HCEC 1CT (cell line): Measurements from ENCODE around the gene S100A12.

Experiments used
- DNase-seq: peaks from one replicate; pipeline ENCODE4 v3.0.0-alpha.2; 2017

The S100A12 gene

DNA sequence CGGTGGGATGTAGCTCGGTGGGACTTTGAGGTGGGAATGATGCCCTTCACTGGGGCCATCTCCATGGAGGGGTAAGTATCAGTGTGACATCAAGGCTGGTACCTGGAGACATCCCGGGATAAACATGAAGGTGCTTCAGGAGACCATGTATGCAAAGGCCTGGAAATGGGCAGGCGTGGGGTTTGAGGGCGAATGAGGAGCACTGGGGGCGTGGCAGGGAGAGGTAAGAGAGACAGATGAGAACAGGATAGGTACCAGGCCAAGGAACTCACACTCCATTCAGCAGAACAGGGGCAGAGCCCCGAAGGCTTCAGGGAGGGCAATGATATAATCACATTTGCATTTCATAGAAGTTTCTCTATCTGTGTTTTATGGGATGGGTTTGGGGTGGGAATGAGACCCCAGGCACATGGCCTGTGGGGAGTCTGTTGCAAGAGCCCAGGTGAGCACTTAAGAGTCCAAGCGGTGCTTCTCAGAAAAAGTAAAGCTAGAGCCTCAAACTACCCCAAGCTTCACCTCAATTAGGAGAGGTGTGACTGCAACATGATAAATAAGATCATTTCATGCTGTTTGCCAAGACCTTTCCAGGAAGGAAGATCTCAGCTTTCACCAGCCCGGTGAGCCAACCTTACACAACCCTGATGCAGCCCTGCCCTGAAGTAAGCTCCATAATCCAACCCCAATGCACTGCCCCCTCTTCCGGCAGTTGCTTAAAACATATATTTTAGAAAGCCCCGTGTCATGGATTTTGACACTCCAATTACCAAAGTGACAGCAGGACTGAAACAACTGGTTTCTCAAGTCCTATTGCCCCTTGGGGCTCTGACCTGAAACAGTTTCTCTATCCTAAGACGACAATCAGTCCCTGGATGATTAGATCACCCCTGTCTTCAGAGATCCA is 10.4 kb downstream of the S100A12 start:
- DNase-seq = no peak

DNA sequence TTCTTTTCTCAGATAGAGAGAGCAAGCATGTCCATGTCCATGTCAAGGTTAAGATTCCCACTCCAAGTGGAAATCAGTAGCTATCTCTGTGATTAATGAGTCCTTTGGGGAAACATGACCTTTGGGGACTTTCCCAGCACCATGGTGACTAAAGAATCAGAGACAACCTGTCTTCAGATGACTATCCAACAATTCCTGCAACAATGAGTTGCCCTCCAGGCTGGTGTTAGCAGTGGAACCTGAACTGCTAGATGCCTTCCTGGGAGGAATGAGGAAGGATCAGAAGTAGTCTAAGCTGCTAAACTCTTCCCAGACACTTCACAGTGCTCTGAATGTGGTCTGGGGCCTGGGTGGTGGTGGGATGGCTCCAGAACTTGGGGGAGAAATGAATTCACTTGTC is 11.3 kb downstream of the S100A12 start:
- no peak for DNase-seq

DNA sequence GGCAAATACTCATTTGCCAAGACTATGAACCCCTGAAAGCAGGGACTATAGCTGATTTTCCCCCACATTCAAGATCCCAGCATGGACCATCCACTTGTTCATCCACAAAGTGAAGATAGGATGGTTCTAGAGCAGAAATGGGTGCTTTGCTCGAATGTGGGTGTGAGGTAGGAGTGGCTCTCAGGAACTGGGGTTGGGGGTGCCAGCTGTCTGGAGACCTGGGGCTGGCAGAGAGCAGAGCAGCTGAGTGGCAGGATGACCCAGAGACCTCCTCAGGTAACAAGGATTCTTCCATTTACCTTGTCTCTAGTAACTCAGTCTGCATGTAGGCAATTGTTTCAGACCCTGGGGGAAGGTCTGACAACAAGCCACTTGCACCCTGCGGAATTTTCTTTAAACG is 11.8 kb downstream of the S100A12 start:
- no peak for DNase-seq

DNA sequence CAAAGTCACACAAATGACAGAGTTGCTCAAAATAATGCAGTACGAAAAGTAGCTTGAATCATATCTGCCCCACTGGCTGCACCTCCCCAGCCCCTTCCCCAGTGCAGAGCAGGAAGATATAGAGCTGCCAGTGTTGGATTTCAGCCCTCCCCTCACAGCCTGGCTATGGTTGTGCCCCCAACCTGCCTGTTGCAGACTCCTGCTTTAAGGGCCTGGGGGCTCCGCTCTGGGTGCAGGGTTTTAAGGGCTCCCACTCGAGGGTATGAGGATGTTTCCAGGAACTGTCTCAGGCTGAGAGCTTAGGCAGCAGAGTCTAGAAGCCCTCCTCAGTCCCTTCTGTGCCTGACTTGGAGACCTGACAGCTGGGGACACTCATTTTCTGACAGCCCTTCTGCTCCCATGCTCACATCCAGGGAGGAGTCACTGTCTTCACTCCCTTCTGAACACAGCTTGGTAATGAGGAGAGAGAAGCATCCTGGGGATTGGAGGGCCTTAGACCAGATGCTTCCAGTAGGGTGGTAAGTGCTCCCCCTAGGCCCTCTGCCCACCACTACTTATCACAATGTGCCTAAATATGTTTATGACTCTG is 13.1 kb downstream of the S100A12 start:
- no peak for DNase-seq

DNA sequence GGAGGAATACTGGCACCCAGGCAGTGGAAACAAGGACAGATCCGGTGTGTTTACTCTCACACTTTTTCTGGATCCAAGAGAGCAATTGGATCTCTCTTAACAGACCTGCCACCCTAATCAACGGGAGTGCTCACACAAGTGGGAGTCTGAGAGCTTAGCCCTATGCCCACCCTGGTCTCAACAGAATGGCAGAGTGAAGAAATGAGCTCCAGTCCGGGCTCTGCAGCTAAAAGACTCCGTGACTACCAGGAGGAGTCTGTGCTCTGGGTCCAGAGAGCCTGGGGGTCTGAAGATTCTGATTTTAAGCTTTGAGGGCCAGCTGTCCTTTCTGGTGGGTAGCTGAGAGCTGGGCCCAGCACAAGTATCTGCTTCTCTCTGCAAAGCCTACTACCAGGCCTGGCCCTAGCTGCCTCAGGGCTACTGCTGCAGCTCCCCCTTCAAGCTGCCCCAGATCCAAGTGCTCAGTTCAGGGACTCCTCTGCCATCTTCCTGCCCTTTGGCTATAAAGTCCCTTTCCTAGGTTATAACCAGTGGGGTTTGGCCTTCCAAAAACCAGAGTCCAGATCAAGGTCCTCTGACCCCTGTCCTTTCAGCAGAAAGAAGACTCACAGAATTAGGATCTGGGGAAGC is 13.8 kb downstream of the S100A12 start:
- no peak for DNase-seq

DNA sequence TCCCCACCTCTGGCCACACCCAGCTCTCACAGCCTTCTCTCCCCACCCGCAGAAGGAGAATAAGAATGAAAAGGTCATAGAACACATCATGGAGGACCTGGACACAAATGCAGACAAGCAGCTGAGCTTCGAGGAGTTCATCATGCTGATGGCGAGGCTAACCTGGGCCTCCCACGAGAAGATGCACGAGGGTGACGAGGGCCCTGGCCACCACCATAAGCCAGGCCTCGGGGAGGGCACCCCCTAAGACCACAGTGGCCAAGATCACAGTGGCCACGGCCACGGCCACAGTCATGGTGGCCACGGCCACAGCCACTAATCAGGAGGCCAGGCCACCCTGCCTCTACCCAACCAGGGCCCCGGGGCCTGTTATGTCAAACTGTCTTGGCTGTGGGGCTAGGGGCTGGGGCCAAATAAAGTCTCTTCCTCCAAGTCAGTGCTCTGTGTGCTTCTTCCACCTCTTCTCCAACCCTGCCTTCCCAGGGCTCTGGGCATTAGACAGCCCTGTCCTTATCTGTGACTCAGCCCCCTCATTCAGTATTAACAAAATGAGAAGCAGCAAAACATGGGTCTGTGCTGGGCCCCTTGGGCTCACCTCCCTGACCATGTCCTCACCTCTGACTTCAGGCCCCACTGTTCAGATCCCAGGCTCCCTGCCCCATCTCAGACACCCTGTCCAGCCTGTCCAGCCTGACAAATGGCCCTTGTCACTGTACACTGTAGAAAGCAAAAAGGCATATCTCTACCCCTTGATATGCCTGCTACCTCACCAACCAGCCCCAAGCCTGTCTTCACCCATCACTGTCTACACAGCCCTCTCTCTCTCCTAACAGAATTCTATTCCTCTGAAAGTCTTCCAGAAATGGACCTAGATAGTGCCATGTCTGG is 14.6 kb downstream of the S100A12 start:
- no peak for DNase-seq

DNA sequence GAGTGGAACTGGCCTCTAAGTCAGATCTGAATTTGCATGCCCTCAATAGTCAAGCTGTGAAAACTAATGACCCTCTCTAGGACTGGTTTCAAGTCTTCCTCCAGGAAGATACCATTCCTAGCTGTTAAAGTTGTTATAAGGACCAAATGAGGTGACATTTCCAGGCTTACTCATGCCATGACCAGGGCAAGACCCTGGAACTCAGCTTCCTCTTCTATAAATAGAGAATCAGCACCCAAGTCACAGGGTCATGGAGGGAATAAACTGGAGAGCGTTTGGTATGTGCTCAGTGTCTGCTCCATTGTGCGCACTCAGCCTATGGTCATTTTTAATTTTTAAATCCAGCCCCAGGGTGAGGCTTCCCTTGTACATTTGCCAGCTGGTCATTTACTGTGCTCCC is 15.2 kb downstream of the S100A12 start:
- DNase-seq = no peak

DNA sequence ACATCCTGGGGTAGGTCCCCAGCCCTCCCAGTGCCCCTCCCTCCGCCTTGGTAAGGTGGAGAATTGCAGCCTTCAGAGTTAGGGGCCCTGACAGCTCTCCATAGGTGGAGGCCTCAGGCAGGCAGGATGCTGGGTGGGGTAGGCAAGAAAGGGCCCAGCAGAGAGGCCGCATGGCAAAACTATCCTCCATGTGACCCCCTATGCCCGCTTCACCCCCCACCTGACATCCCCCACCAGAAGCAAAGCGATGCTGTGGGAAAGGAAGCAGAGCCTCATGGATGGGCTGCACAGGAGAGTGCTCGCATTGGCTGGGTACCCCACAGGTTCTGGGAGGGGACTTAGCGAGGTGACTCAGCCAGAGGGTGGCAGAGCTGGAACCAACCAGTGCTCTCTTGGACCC is 16.2 kb downstream of the S100A12 start:
- no peak for DNase-seq

DNA sequence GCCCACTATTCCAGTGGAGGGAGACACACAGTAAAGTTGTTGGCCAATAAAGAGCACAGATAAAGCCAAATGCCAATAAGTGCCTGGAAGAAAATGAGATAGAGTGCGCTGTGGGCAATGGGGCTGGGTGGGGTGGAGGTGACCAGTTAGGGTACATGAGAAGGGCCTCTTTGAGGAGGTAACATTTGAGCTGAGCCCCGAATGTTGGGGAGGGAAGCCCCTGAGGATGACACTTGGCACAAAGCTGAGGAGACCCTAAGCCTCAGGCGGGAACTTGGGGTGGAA is 16.8 kb downstream of the S100A12 start:
- no peak for DNase-seq

DNA sequence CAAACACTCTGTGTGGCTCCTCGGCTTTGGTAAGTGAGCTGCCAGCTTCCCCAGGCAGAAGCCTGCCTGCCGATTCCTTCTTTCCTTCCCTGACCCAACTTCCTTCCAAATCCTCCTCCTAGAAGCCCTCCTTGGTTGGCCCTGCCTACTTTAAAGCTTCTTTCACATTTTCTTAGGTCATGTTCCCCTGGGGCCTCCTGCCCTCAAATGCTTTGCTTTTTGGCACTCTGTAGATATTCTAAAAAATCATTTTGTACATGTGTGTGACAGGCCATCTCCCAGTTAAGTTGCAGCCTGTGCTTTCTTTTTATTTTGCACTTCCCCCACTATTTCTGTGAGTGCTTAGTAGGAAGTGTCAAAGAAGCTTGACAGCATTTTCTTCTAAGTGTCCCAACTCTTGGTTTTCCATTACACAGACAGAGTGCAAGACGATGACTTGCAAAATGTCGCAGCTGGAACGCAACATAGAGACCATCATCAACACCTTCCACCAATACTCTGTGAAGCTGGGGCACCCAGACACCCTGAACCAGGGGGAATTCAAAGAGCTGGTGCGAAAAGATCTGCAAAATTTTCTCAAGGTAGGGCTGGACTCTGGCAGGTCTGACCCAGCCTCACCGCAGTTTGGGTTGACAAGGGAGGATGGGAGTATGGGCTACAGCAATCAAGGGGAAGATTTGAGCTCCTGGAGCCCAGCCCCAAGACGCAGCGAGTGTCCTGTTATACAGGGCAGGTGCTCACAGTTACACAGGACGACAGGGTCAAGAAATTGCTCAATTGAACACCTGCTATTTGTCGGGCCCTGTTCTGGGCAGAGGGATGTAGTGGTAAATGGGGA is 17.3 kb downstream of the S100A12 start, which contains the start of gene S100A9:
Gene S100A9 (plus strand): TSS at position 2 of the 838 bp plus-strand sequence. CDS start 430 bp downstream, at position 432.
- no peak for DNase-seq

DNA sequence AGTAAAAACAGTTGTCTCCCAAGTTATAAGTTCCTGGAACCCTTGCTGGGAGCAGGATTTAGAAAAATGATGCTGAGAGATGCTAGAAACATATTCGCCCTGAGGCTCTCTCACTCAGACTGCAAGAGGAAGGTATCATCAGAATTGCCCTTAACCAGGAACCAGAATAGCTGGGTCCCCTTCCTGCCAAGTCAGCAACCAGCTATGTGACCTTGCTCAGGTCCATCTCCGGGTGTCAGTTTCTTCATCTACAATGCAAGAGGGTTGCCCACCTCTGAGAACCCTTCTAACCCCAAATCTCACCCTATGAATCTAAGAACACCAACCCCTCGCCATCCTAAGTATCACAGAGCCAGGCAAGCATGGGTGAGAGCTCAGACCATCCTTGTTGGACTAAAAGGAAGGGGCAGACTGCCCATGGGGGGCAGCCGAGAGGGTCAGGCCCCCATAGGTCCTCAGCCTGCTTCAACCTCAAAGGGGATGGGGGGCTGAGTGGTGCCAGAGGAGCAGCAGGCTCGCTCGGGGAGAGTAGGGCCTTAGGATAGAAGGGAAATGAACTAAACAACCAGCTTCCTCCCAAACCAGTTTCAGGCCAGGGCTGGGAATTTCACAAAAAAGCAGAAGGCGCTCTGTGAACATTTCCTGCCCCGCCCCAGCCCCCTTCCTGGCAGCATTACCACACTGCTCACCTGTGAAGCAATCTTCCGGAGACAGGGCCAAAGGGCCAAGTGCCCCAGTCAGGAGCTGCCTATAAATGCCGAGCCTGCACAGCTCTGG is 18.2 kb downstream of the S100A12 start:
- no peak for DNase-seq

DNA sequence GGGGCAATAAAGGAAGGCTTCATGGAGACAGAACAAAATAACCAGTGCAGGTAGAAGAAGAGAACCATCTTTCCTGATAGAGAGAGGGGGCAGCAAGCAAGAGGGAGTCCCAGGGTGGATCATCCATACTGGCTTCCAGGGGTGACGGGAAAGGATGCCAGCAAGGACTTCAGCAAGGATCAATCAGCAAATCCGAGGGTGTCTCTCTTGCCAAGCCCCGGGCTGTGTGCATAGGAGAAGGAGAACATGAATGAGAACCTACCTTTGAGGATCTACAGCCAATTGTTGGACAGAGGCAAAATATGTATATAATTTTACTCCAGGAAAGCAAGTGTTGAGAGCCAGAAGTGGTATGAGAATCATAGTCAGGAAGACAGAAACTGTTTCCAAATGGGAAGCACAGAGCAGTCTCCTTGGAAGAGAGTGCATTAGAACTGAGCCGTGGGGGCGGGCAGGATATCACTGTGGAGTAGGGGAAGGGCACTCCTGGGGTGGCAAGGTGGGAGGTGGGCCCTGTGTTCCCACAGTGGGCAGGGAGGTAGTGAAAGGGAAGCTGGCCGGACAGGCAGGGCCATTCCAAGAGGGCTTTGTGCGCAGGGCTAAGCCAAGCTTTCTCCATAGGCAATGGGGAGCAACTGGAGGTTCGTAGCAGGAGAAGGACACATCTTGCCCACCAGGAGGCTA is 18.9 kb downstream of the S100A12 start:
- no peak for DNase-seq

DNA sequence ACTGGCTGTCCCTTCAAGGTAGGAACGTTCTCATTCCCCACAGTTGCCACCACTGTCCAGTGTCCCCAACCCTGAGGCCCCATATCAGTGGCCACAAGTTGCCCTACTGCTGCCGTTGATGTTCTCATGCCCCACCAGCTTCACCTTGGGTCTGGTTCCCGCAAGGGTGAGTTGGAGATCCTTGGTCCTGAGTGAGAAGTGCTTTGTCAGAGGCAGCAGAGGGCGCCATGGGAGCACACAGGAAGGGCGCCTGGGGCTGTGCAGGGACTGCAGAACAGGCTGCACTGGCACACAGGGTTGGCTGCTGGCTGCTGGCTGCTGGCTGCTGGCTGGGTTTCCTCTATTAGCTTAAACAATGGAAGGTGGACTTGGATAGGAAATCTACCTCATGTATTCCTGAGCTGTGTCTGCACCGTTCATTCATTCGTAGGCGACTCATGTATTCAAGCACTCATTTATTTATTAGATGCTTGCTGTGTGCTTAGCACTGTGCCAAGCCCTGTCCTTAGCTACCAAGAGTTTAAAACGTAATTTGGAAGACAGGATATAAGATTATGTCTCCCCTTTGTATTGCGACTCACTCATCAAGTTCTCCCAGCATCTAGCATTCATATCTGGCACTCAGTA is 19.9 kb downstream of the S100A12 start:
- DNase-seq = peak; percentile 62

DNA sequence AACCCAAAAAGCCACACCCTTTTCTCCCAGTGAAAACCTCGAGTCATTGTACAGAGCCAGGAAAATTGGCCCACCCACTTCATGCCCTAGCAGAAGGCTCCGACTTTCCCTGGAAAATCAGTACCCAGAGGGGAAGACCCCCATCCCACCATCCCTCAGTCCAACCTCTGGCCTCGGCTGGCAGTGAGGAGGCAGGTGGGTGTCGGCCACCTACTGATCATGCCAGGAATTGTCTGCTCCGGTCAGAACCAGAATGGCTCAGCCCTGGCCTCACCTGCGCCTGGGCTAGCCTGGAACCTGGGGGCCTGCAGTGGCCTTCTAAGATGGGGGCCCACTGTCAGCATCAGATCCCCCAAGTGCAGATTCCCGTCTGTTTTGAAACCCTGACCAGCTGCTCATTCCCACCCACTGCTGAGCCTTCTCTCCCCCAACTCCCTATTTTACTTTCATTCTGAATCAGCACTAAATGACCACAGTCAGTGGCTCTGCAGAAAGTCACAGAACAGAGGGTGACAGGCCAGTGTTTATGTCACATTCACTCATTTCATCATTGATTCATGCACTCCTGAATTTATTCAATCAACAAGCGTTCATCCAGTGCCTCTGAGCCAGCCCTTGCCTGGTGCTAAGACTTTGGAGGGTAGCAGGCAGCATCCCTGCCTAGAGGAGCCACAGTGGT is 20.8 kb downstream of the S100A12 start:
- no peak for DNase-seq

DNA sequence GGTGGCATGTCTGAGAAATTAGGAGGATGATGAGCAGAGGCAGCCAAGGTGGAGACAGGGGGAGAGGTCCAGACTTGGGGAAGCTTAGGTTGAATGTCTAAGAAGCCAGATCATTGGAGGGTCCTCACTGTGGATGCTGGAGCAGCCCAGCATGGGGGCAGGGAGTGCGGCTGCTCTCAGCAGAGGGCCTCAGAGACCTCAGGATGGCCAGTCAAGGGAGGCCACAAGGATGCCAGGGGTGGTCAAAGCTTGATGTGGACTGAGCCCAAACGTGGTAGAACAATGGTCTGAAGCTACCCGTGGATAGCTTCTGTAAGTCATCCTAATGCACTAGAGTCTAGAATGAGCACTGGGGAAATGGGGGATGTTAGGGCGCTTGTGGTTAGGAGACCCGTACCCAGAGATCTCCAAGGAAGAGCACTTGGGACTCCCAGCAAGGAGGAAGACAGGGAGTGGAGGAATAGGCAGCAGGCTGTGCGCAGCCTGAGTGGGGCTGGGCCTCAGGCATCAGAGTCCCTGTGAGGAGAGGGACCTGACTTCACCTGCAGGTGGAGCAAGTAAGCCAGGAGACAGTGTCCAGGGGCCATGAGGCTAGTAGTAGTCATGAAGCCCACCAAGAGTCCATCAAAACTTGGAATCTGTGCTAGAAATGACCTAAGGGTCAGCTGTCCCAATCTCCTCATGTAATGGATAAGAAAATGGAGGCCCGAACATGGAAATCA is 22.0 kb downstream of the S100A12 start:
- DNase-seq = no peak

DNA sequence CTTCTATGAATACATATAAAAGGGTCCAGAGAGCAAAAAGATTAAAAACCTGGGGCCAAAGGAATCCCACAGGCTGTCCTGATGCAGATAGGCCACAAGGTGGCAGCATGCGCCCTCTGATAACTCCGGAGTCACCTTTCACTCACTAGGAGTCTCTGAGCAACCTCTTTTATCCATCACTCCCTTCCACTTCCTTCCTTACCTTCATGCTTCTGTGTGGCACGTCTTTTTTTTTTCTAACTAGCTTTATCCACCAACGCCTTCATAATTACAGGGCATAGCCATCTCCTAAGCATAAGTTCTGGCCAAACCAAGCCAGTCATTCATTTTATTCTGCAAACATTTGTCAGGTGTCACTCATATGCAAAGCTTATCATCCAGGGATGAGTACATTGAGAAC is 22.9 kb downstream of the S100A12 start:
- peak; percentile 54 for DNase-seq

DNA sequence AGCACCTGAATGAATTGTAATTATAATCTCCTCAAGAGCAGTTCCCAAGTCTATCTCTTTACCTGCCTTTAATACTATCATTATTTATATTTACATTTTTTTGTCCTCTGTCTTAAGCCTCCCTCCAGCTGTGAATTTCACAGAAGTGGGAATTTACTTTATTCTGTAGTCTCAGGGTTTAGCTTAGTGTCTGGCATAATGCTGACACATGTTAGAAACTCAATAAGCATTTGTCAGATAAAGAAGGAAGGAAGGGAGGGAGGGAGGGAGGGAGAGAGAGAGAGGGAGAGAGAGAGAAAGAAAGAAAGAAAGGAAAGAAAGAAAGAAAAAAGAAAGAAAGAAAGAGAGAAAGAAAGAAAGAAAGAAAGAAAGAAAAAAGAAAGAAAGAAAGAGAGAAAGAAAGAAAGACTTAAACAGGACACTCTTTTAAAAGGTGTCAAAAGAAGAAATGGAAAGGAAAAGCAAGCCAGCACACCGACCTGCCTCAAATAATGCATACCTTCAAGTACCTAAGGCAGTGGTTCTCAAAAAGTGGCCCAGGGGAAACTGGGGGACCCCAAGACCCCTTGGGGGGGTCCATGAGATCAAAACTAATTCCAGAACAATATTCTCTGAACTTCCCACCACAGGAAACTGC is 25.0 kb downstream of the S100A12 start:
- DNase-seq = no peak
